ENCODE results near the gene UTP11.
"Not testable (repeated sequence)": the region's sequence is repeated elsewhere in the genome, so short reads cannot be mapped to it uniquely, and the experiment has no call there.

Gene UTP11, protein sequence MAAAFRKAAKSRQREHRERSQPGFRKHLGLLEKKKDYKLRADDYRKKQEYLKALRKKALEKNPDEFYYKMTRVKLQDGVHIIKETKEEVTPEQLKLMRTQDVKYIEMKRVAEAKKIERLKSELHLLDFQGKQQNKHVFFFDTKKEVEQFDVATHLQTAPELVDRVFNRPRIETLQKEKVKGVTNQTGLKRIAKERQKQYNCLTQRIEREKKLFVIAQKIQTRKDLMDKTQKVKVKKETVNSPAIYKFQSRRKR

GRCh38 chr1:38012363-38013226 lies at the start of gene UTP11:
TSS of gene UTP11 (plus strand) at chr1:38012734. CDS start at chr1:38012803, 69 bp downstream.
- DNase-seq: peak; percentile 97 to 100

GRCh38 chr1:37964106-37964505 lies 48.4 kb upstream of the UTP11 start:
- DNase-seq: peak in 1 of 2 donors; percentile 9

- no peak for DNase-seq
Measured at GRCh38 chr1:37965301-37965700, 47.2 kb upstream of the UTP11 start.

- not testable (repeated sequence) for DNase-seq
Measured at GRCh38 chr1:37973684-37974083, 38.9 kb upstream of the UTP11 start.

GRCh38 chr1:37974567-37974966 lies 38.0 kb upstream of the UTP11 start:
- no peak for DNase-seq

GRCh38 chr1:37975083-37975482 lies 37.5 kb upstream of the UTP11 start:
- peak; percentile 13 to 44 for DNase-seq

DNA sequence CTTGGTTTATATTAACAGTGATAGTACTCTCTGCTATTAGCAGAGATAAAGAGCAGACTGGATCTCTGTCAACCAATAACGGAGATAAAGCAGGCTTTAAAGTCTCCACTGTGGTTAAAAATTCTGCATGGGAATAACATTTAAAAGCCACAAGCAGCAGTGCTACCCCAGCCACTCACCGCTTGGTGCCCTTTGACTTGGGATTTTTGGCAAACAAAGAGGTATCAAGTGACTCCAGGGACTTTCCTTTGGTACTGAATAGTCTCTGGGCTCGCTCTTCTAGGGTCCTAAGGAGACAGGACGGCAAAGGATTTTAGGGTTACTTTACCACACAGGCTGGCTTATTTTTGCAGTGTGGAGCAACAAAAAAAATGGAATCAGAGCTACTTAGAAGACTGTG lies 34.0 kb upstream of the UTP11 start:
- DNase-seq: no peak

- DNase-seq: no peak
Measured at GRCh38 chr1:37983546-37983945, 29.0 kb upstream of the UTP11 start.

- no peak for DNase-seq
Measured at GRCh38 chr1:37987679-37988078, 24.9 kb upstream of the UTP11 start.

- peak in 1 of 2 donors; percentile 47 for DNase-seq
Measured at GRCh38 chr1:37989361-37989930, 23.1 kb upstream of the UTP11 start.

DNA sequence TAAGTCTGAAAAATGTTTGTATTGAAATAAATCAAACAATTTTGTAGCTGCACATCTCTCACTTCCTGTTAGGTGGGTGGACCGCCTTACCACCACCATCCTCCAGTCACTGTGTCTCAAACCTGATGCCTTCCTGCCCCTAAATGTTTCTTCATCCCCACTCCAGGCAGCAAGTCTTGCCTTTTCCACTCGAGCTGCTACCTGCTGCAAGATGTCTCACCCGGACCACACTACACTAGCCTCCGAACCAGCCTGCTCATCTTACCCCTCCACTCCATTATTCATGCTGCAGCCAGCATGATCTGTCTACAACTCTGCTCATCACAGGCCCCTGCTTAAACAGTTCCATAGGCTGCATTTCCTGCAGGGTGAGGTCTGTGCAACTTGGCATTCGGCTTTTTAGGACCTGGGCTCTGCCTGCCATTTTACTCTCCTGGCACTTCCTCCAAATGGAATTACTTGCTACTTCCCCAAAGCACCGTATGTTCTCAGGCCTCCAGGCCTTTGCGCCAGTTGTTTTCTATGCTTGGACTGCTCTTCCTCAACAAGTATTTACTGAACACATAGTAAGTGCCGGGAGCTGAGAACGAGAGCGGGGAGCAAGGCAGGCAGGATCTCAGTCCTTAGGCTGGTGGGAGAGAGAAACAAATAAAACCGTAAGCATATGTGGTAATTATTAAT lies 17.5 kb upstream of the UTP11 start:
- DNase-seq: peak in 1 of 2 donors; percentile 29

GRCh38 chr1:37995751-37996345 lies 16.7 kb upstream of the UTP11 start:
- no peak for DNase-seq

GRCh38 chr1:37997256-37998088 lies 15.1 kb upstream of the UTP11 start:
- no peak for DNase-seq

GRCh38 chr1:37998089-37998808 lies 14.3 kb upstream of the UTP11 start:
- DNase-seq: no peak

DNA sequence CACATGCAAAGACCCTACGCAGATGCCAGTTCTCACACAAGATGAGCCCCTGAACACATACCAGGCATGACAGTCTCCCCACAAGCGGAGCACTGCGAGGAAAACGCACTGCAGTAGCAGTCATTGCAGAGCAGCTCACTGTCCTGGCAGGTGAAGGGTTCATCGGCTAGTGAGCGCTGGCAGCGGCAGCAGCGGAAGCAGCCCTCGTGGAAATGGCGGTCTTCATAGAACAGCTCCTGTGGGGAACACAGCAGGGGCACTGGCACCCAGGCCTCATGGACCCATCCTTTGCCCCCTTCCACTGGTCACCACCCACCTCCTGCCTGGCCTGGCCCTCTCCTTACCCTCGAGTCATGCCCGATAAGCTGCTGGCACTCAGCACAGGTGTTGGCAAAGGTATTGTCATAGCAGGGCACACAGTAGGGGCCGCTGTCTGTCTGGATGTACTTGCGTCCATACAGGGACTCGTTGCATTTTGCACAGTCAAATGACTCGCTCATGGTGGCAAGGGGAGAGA lies 13.6 kb upstream of the UTP11 start:
- no peak for DNase-seq

- peak; percentile 56 to 78 for DNase-seq
Measured at GRCh38 chr1:37999430-38000232, 12.9 kb upstream of the UTP11 start.

GRCh38 chr1:38000233-38000528 lies 12.4 kb upstream of the UTP11 start:
- no peak for DNase-seq

DNA sequence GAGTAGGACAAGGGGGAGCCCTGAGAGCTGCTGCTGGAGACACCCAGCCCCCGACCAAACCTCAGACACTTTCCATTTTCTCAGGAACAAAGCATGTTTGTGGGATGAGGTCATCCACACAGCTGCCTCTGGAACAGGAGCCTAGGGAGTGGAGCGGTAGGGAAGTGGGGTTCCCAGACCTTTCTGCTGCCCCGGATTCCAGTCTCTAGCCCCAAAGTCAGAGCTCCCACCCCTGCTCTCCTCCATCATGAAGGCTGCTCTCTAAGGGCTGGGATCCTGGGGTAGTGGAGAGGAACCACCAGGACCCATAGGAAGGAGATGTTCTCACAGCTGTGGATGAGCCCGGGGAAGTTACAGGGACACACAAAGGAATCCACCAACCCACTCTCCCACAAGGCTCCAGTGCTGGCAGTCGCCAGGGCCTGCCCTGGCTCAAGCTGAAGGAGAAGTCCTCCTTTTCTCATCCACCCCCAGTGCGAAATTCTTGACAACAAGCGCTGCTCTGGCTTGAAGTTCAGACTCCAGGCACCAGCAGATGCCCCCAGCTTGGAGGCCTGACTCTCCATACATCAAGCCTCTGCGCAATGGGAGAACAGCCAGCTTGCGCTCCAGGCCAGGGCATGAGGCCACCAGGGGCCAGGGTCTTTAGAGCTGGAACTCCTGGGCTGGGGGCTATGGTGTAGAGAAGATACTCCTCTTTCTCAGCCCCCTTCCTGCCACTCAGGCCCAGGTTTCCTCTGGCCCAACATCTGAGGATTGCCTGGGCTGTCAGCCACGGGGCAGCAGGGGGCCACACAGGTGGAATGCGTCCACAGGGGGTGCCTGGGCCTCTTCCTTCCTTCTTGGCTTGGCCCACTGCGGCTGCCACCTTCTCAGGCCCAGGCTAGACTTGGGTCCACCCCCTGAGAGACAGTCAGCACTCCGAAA lies 11.7 kb upstream of the UTP11 start:
- DNase-seq: peak; percentile 42 to 76
